ENCODE data around the gene PAQR3.

DNA sequence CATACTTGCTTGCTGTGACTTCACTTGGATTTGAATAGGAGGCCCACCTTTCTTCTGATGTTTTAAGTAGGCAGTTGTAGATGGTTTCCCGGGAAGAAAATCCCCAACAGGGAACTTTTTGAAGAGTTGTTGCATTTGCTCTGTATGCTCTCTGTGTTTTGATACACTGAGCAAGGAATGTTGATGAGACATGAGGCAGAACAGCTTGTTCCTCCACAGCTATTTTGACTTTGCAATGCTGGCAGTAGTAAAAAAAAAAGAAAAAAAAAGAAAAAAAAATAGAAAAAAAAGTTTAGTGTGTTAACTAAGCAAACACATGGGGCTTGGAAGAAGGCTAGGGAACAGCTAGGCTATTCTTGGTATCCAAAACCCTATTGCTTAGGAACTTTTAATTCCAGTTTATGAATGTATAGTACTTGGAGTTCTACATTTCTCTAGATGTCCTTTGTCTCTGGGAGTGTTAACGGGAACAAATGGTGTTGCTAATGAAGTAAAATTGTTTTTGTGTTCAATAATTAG is 23.4 kb upstream of the PAQR3 start:
- TF ChIP-seq, protein P1, sequence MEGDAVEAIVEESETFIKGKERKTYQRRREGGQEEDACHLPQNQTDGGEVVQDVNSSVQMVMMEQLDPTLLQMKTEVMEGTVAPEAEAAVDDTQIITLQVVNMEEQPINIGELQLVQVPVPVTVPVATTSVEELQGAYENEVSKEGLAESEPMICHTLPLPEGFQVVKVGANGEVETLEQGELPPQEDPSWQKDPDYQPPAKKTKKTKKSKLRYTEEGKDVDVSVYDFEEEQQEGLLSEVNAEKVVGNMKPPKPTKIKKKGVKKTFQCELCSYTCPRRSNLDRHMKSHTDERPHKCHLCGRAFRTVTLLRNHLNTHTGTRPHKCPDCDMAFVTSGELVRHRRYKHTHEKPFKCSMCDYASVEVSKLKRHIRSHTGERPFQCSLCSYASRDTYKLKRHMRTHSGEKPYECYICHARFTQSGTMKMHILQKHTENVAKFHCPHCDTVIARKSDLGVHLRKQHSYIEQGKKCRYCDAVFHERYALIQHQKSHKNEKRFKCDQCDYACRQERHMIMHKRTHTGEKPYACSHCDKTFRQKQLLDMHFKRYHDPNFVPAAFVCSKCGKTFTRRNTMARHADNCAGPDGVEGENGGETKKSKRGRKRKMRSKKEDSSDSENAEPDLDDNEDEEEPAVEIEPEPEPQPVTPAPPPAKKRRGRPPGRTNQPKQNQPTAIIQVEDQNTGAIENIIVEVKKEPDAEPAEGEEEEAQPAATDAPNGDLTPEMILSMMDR (IDR thresholded peaks at IDR 0.05; ENCODE audit: borderline replicate concordance, extremely low read depth, low read length, poor library complexity, severe bottlenecking), result no peak
- TF ChIP-seq EZH2 (IDR thresholded peaks at IDR 0.05; ENCODE audit: borderline replicate concordance, low read depth, low read length, severe bottlenecking), result no peak
